ENCODE data around the gene EMD.

The EMD gene

DNA sequence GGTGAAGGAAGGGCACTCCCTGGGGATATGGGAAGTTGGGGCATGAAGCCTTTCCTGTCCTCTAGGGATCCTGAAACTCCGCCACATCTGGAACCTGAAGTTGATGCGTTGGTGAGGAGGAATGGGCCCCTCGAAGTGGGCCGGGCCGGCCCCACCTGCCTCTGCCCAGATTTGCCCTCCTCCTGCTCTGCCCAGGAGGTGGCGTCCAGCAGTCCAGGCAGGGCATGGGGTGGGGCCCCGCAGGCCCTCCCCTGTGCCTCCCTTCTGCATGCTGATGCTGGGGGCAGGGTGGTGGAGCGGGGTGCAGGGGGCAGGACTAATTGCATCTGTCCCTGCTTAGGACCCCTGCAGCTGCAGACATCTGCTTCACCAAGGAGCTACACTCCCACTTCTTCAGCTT lies 34.0 kb downstream of the EMD start:
- TF ChIP-seq Cebpa-rat (IDR thresholded peaks at IDR 0.05) = no peak
- Histone ChIP-seq H3K4me2 (peak overlapping the region; percentile 79 to 91 (median 88); a peak in 18 of 22 replicates), H3K9ac (peak overlapping the region in 7 of 11 experiments; percentile 81 to 92 (median 86); a peak in 10 of 22 replicates), H3K36me3 (peaks cover 0 to 20% (median 4%) of the 10 kb centered on the region in 11 experiments; a peak in 5 of 22 replicates), H3K4me1 (peaks cover 23 to 38% (median 32%) of the 10 kb centered on the region in 10 experiments), H4K20me1 (peaks cover 0 to 10% (median 0%) of the 10 kb centered on the region in 11 experiments; a peak in 6 of 22 replicates), H3K4me3 (peak overlapping the region in 1 of 10 experiments; percentile 82; a peak in 2 of 20 replicates), H3K27ac (peak overlapping the region in 9 of 11 experiments; percentile 80 to 89 (median 88); a peak in 17 of 22 replicates), H3K27me3 (peaks cover 7 to 46% (median 20%) of the 10 kb centered on the region in 11 experiments; a peak in 18 of 22 replicates), H3K9me3 (replicated peaks in 1 of 11) (peaks cover 0 to 27% (median 13%) of the 10 kb centered on the region in 11 experiments; a peak in 17 of 22 replicates)

DNA sequence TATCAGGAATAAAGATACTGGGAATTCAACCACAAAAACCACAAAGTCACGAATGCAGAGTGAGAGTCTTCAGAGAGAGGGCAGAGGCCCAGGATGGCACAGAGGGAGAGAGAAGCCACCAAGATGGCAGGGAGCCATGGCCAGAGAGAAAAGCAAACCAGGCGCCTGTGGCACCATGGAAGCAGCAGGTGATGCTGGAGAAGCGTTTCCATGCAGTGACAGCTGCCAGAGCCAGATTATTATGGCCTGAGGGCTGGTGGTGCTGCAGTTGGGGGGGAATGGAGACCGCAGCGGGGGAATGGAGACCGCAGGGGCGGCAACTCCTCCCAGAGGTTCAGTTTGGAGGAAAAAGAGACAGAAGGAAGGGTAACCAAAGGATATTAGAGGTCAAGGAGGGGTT lies 38.1 kb downstream of the EMD start:
- peaks cover 0 to 8% (median 3%) of the 10 kb centered on the region in 11 experiments; a peak in 8 of 22 replicates for H3K9me3 ChIP-seq (replicated peaks in 1 of 11)
- peaks cover 39 to 74% (median 52%) of the 10 kb centered on the region in 11 experiments; a peak in 21 of 22 replicates for H3K27me3 ChIP-seq
- H3K4me1 ChIP-seq = peaks cover 10 to 14% (median 11%) of the 10 kb centered on the region in 10 experiments; a peak in 19 of 20 replicates
- H4K20me1 ChIP-seq = peaks cover 0 to 29% (median 3%) of the 10 kb centered on the region in 11 experiments; a peak in 8 of 22 replicates
- H3K9ac ChIP-seq = no peak overlapping the region
- no peak overlapping the region for H3K4me2 ChIP-seq
- H3K36me3 ChIP-seq = peaks cover 0 to 30% (median 4%) of the 10 kb centered on the region in 11 experiments; a peak in 8 of 22 replicates
- H3K27ac ChIP-seq = no peak overlapping the region
- no peak overlapping the region for H3K4me3 ChIP-seq
- no peak for TF ChIP-seq Cebpa-rat (IDR thresholded peaks at IDR 0.05)

DNA sequence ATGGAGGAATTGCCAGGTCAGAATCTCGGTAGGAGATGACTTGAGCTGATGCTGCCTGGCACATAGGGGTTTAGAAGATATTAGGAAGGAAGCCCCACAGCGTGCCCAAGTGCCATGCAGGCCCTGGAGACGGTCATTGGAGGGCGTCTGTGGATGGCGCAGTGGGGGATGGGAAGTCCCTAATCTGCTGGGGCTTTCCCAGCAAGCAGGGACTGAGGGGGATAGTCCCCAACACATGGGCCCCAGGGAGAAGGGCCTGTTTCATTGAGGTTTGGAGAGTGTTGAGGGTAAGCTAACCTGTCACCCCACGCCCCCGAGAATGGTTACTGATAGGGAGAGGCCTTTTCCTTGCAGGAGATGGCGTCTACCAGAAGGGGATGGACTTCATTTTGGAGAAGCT lies 40.1 kb downstream of the EMD start:
- Histone ChIP-seq H4K20me1 (peaks cover 0 to 21% (median 3%) of the 10 kb centered on the region in 11 experiments; a peak in 8 of 22 replicates), H3K27me3 (peaks cover 34 to 69% (median 55%) of the 10 kb centered on the region in 11 experiments; a peak in 21 of 22 replicates), H3K4me3 (no peak overlapping the region), H3K9me3 (replicated peaks in 1 of 11) (no peaks in the 10 kb centered on the region; a peak in 3 of 22 replicates), H3K4me2 (no peak overlapping the region), H3K27ac (no peak overlapping the region), H3K36me3 (peaks cover 0 to 24% (median 0%) of the 10 kb centered on the region in 11 experiments; a peak in 6 of 22 replicates), H3K9ac (no peak overlapping the region), H3K4me1 (peaks cover 0 to 7% (median 2%) of the 10 kb centered on the region in 10 experiments; a peak in 10 of 20 replicates)
- TF ChIP-seq Cebpa-rat (IDR thresholded peaks at IDR 0.05) = no peak

DNA sequence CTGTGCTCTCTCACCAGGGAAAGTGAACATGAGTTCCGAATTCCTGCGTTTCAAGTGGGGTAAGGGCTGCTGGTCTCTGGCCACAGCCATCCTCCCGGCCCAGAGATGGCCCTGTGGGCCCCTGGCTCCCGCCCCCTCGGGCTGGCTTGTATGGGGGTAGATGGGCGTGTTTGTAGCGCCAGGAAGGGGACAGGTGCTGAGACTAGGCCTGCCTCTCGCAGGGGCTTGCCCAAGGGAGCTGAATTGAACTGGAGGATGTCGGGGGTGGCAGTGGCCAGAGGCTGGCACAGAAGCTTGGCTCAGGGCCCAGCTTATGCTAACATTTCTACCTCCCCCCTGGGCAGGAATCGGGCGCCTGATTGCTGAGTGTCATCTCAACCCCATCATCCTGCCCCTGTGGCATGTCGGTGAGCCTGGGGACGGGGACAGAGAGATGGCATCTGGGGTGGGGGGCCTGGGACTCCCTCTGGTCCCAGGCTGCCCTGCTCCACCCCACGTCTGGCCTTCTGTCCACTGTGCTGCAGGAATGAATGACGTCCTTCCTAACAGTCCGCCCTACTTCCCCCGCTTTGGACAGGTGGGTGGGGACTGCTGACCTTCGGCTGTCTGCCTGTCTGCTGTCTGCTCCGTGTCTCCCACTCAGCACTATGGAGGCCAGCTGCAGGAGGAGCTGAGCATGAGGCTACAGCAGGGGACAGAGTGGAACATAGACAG lies 40.8 kb downstream of the EMD start:
- H4K20me1 ChIP-seq = peaks cover 0 to 21% (median 3%) of the 10 kb centered on the region in 11 experiments; a peak in 8 of 22 replicates
- peaks cover 0 to 24% (median 0%) of the 10 kb centered on the region in 11 experiments; a peak in 6 of 22 replicates for H3K36me3 ChIP-seq
- no peak overlapping the region for H3K4me2 ChIP-seq
- H3K4me3 ChIP-seq = no peak overlapping the region
- peaks cover 0 to 13% (median 3%) of the 10 kb centered on the region in 10 experiments; a peak in 10 of 20 replicates for H3K4me1 ChIP-seq
- H3K27ac ChIP-seq = no peak overlapping the region
- no peak for TF ChIP-seq Cebpa-rat (IDR thresholded peaks at IDR 0.05)
- H3K9ac ChIP-seq = no peak overlapping the region
- H3K9me3 ChIP-seq (replicated peaks in 1 of 11) = no peaks in the 10 kb centered on the region; a peak in 3 of 22 replicates
- H3K27me3 ChIP-seq = peaks cover 34 to 72% (median 60%) of the 10 kb centered on the region in 11 experiments; a peak in 21 of 22 replicates

DNA sequence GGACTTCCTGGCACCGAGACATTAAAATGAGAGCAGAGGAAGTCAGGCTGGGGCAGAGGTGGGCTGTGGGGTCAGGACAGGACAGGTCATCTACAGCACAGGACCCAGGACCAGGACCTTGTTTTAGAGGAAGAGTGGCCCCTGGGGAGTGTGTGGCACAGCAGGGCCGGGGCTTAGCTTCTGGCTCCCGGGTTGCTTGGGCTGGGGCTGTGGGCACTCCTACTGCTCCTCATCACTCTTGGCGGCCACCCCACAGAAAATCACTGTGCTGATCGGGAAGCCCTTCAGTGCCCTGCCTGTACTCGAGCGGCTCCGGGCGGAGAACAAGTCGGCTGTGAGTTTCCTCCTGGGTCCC lies 41.3 kb downstream of the EMD start:
- Histone ChIP-seq H3K9me3 (replicated peaks in 1 of 11) (no peaks in the 10 kb centered on the region; a peak in 3 of 22 replicates), H3K27me3 (peaks cover 34 to 72% (median 60%) of the 10 kb centered on the region in 11 experiments; a peak in 21 of 22 replicates), H4K20me1 (peaks cover 0 to 21% (median 3%) of the 10 kb centered on the region in 11 experiments; a peak in 8 of 22 replicates)

DNA sequence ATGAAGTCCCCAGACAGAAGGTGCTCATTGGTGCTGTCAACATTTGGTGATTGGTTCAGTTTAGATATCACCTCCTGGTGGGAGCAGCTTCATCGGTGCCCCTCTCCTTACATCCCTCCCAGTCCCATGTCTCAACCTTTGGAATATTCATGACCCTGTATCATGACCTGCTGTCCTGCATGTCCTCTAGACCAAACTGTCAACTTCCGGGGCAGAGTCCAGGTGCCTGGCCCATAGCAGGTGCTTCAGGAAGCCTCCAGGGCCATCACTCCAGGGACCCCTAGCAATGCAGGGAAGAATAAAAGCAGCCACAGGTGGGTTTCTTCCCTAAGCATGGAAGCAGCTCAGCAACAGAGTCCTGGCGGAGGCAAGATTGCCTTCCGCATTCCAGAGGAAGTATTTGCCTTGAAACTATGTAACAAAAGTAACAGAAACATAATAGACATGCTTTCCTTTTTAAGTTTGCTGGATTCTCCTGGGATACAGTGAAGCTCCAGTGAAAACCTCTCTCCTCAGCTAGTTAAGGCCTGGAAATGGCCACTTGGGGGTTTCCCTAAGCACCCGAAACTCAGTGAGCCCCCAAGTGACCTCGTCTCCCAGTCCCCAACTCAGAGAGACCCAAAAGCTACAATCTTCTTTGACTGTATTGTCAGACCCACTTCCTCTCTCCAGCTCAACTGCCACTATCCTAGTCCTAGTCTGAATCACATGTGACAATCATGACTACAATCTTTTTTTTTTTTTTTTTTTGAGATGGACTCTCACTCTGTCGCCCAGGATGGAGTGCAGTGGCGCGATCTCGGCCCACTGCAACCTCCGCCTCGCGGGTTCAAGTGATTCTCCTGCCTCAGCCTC lies 48.0 kb downstream of the EMD start:
- Histone ChIP-seq H3K4me3 (peak overlapping the region in 2 of 10 experiments; percentile 76 to 78; a peak in 5 of 20 replicates), H3K9ac (peak overlapping the region in 1 of 11 experiments; percentile 49; a peak in 1 of 22 replicates)
- no peak for TF ChIP-seq Cebpa-rat (IDR thresholded peaks at IDR 0.05)

More for the DNA sequence above, 41.3 kb downstream of the EMD start:
- peaks cover 0 to 24% (median 0%) of the 10 kb centered on the region in 11 experiments; a peak in 6 of 22 replicates for H3K36me3 ChIP-seq
- no peak overlapping the region for H3K9ac ChIP-seq
- H3K4me1 ChIP-seq = peaks cover 0 to 13% (median 3%) of the 10 kb centered on the region in 10 experiments; a peak in 10 of 20 replicates
- no peak for TF ChIP-seq Cebpa-rat (IDR thresholded peaks at IDR 0.05)
- H3K4me3 ChIP-seq = no peak overlapping the region
- H3K4me2 ChIP-seq = no peak overlapping the region
- no peak overlapping the region for H3K27ac ChIP-seq

DNA sequence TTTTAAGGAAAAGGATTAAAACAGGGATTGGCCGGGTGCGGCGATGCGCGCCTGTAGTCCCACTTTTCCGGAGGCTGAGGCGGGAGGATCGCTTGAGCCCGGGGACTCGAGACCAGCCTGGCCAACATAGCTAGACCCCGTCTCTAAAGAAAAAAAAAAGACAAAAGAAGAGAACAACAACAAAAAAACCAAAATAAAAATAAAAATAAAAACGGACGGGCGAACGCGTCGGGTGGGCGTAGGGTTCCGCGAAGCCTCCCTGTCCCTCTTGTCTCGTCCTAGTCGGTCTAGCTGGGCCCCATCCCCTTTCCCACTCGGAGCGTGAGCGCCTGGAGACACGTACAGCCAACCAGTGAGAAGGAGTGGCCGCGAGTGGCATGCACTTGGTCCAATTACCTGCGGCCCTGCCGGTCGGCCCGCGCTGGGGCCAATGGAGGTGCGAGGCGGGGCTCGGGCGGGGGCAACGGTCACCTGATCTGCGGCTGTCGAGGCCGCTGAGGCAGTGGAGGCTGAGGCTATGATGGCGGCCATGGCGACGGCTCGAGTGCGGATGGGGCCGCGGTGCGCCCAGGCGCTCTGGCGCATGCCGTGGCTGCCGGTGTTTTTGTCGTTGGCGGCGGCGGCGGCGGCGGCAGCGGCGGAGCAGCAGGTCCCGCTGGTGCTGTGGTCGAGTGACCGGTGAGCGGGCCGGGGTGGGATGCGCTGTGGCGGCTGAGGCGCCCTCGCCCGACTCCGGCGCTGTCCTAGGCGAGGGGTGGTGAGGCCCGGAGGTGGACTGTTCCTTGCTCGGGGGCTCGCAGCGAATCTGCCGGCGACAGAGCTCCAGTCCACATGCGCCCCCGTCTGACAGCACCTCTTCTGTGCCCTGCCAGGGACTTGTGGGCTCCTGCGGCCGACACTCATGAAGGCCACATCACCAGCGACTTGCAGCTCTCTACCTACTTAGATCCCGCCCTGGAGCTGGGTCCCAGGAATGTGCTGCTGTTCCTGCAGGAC lies 49.4 kb downstream of the EMD start, which contains the start of gene ATP6AP1:
TSS of gene ATP6AP1 (plus strand) at position 502 of the 996 bp plus-strand sequence. CDS start at position 518, 16 bp downstream.
- Histone ChIP-seq H3K4me3 (peak within 1 kb of the TSS; percentile 68 to 86 (median 76)), H3K36me3 (peaks cover 9 to 20% (median 18%) of the 10 kb centered on the region in 11 experiments; a peak in 19 of 22 replicates), H3K9me3 (replicated peaks in 1 of 11) (peaks cover 0 to 25% (median 19%) of the 10 kb centered on the region in 11 experiments; a peak in 16 of 22 replicates), H3K27me3 (peaks cover 0 to 48% (median 22%) of the 10 kb centered on the region in 11 experiments; a peak in 15 of 22 replicates), H3K9ac (peak within 1 kb of the TSS; percentile 75 to 87 (median 84)), H3K4me1 (peaks cover 20 to 62% (median 47%) of the 10 kb centered on the region in 10 experiments), H3K27ac (peak within 1 kb of the TSS; percentile 50 to 84 (median 79)), H4K20me1 (peaks cover 0 to 29% (median 12%) of the 10 kb centered on the region in 11 experiments; a peak in 13 of 22 replicates), H3K4me2 (peak within 1 kb of the TSS; percentile 64 to 88 (median 75))
- no peak for TF ChIP-seq Cebpa-rat (IDR thresholded peaks at IDR 0.05)

More for the DNA sequence above, 48.0 kb downstream of the EMD start:
- peaks cover 0 to 36% (median 18%) of the 10 kb centered on the region in 11 experiments; a peak in 13 of 22 replicates for H3K27me3 ChIP-seq
- peaks cover 1 to 7% (median 6%) of the 10 kb centered on the region in 11 experiments; a peak in 15 of 22 replicates for H3K36me3 ChIP-seq
- H3K9me3 ChIP-seq (replicated peaks in 1 of 11) = peaks cover 0 to 25% (median 19%) of the 10 kb centered on the region in 11 experiments; a peak in 16 of 22 replicates
- H3K4me2 ChIP-seq = peak overlapping the region; percentile 44 to 84 (median 69); a peak in 20 of 22 replicates
- H4K20me1 ChIP-seq = peaks cover 0 to 16% (median 3%) of the 10 kb centered on the region in 11 experiments; a peak in 9 of 22 replicates
- H3K27ac ChIP-seq = peak overlapping the region in 2 of 11 experiments; percentile 16 to 30; a peak in 3 of 22 replicates
- H3K4me1 ChIP-seq = peaks cover 20 to 52% (median 42%) of the 10 kb centered on the region in 10 experiments
